GM12892 (cell line): ENCODE data around the gene IGLL5.
"Not testable (repeated sequence)": the region's sequence is repeated elsewhere in the genome, so short reads cannot be mapped to it uniquely, and the experiment has no call there.

Source experiments
- POLR2A ChIP-seq: IDR thresholded peaks from 2 replicates; pipeline ENCODE4 v1.6.1; 2011; ENCODE audit warnings: low read depth, low read length, control low read depth
- POLR2AphosphoS5 ChIP-seq: IDR thresholded peaks from 2 replicates; pipeline ENCODE4 v1.6.1; 2011; ENCODE audit warnings: low read depth, low read length, control low read depth
- TAF1 ChIP-seq: IDR thresholded peaks from 2 replicates; pipeline ENCODE4 v1.6.1; 2011; ENCODE audit warnings: low read depth, mild to moderate bottlenecking, control low read depth, low read length, borderline replicate concordance

GRCh38 chr22:22904736-22905135 is 17.1 kb downstream of the IGLL5 start:
- TF ChIP-seq POLR2AphosphoS5, POLR2A, TAF1: not testable (repeated sequence)
